Activated CD4-positive, alpha-beta T cell treated with anti-CD3 and anti-CD28 coated beads, Interleukin-2, amount 10 ng/mL, durations not matched to agents 24 days and 14 days (primary cell): Measurements from ENCODE around the gene TRAPPC6A. TPM values are rescaled to one million over a fixed set of nuclear protein-coding genes. Genes with fewer than 3 reads are reported as not detected.
"Not testable (repeated sequence)": the region's sequence is repeated elsewhere in the genome, so short reads cannot be mapped to it uniquely, and the experiment has no call there.

Source experiments
- DNase-seq: peaks from one replicate; pipeline ENCODE4 v3.0.0; 2022
- H3K27ac Mint-ChIP-seq: one replicate; pipeline ENCODE4 v1.8.0; 2022; ENCODE audit warnings: mild to moderate bottlenecking, mixed read lengths
- H3K27me3 Mint-ChIP-seq: one replicate; pipeline ENCODE4 v1.8.0; 2022; ENCODE audit warnings: mixed read lengths
- H3K36me3 Mint-ChIP-seq: one replicate; pipeline ENCODE4 v1.8.0; 2022; ENCODE audit warnings: low read depth, mild to moderate bottlenecking, mixed read lengths
- H3K4me1 Mint-ChIP-seq: one replicate; pipeline ENCODE4 v1.8.0; 2021; ENCODE audit warnings: mixed read lengths
- H3K4me3 Mint-ChIP-seq: one replicate; pipeline ENCODE4 v1.8.0; 2022; ENCODE audit warnings: mild to moderate bottlenecking, moderate library complexity, mixed read lengths
- H3K9me3 Mint-ChIP-seq: one replicate; pipeline ENCODE4 v1.8.0; 2021; ENCODE audit warnings: mixed read lengths
- intact Hi-C: fragments of 100-400 bp; cut with micrococcal nuclease; formaldehyde crosslinking; loops from one replicate; pipeline ENCODE4 v1.15.1; 2023
- total RNA-seq: library from RNA; stranded (reverse); gene quantifications from 2 replicates; pipeline ENCODE4 v1.2.3, GENCODE V29; 2022

The TRAPPC6A gene
- total RNA-seq, 1 donor from 2014 or later = 24.7 TPM

- no peak for DNase-seq
- Mint-ChIP-seq H3K27me3 (no peaks in the 10 kb centered on the region), H3K4me1 (peaks cover 5% of the 10 kb centered on the region), H3K27ac (no peak overlapping the region), H3K36me3 (no peaks in the 10 kb centered on the region), H3K9me3 (no peaks in the 10 kb centered on the region), H3K4me3 (no peak overlapping the region)
- intact Hi-C loops = no loop called here
Observed at GRCh38 chr19:45130888-45131615, 47.0 kb downstream of the TRAPPC6A start.

DNA sequence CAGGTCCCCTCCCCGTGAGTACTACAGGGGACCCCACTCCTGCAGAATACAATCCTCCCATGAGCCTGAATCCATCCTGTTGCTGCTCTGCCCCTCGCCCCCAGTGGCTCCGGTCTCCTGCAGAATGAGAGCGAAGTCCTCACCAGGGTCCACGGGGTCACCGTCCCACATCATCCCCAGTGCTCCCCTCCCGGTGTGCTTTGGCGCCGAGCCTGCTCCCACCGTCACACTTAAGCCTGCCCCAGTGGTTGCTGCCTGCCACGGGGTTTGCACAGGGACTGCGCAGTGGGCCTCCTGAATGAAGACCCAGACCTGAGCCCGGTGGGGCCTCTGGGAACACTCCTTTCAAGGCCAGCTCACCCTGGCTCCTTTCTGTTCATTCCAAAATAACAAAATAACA, 47.8 kb downstream of the TRAPPC6A start:
- H3K27ac Mint-ChIP-seq = no peak overlapping the region
- peaks cover 5% of the 10 kb centered on the region for H3K4me1 Mint-ChIP-seq
- no peaks in the 10 kb centered on the region for H3K27me3 Mint-ChIP-seq

GRCh38 chr19:45128806-45129205, 49.2 kb downstream of the TRAPPC6A start:
- intact Hi-C loops = no loop called here
- H3K4me1 Mint-ChIP-seq = peaks cover 5% of the 10 kb centered on the region
- DNase-seq = no peak
- no peak overlapping the region for H3K4me3 Mint-ChIP-seq
- H3K27ac Mint-ChIP-seq = no peak overlapping the region
- H3K36me3 Mint-ChIP-seq = no peaks in the 10 kb centered on the region
- no peaks in the 10 kb centered on the region for H3K27me3 Mint-ChIP-seq
- H3K9me3 Mint-ChIP-seq = no peaks in the 10 kb centered on the region

More for the DNA sequence above, 47.8 kb downstream of the TRAPPC6A start:
- no peaks in the 10 kb centered on the region for H3K36me3 Mint-ChIP-seq
- no peaks in the 10 kb centered on the region for H3K9me3 Mint-ChIP-seq
- intact Hi-C loops = no loop called here
- no peak overlapping the region for H3K4me3 Mint-ChIP-seq
- no peak for DNase-seq

DNA sequence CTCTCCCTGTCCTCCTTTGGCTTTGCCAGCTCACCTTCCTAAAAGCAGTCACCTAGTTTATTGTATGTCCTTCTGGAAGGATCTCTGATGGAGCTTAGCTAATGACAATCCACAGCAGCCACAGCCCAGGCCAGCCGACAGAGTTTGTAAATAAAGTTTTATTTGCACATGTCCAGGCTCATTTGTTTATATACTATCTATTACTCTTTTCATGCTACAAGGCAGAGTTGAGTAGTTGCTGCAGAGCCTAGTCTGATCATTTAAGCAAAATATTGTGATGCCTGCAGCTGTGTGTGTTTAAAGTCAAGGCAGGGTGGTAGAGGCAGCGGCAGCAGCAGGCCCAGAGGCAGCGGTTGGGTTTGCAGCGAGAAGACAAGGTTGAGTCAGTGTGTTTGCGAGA, 49.9 kb downstream of the TRAPPC6A start:
- intact Hi-C loops = no loop called here

DNA sequence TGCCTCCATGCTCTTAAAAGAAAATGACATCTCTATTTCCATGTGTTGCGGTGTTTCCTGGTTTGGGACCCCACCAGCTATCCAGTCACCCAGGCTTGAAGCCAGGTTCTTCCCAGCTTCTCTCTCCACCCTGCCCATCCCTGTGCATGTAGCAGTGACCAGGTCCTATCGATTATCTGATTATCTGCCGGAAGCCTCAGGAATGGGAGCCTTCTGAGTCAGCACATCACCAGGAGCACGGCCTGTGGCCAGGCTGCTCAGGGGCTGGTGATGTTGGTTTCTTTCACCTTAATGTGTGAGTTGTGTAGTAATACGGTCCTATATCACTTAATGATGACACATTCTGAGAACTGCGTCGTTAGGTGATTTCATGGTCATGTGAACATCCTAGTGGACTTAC, 51.4 kb downstream of the TRAPPC6A start:
- Mint-ChIP-seq H3K36me3 (no peaks in the 10 kb centered on the region), H3K9me3 (no peaks in the 10 kb centered on the region), H3K27ac (no peak overlapping the region), H3K27me3 (no peaks in the 10 kb centered on the region), H3K4me3 (no peak overlapping the region), H3K4me1 (peaks cover 14% of the 10 kb centered on the region)
- intact Hi-C loops = loop anchor here (2.0 kb wide), 1 partner anchor 34 kb away; the partner anchor contains the start of gene PPP1R37
- no peak for DNase-seq

More for the DNA sequence above, 49.9 kb downstream of the TRAPPC6A start:
- no peak overlapping the region for H3K27ac Mint-ChIP-seq
- peaks cover 5% of the 10 kb centered on the region for H3K4me1 Mint-ChIP-seq
- no peaks in the 10 kb centered on the region for H3K36me3 Mint-ChIP-seq
- H3K4me3 Mint-ChIP-seq = no peak overlapping the region
- no peak for DNase-seq
- no peaks in the 10 kb centered on the region for H3K9me3 Mint-ChIP-seq
- H3K27me3 Mint-ChIP-seq = no peaks in the 10 kb centered on the region

DNA sequence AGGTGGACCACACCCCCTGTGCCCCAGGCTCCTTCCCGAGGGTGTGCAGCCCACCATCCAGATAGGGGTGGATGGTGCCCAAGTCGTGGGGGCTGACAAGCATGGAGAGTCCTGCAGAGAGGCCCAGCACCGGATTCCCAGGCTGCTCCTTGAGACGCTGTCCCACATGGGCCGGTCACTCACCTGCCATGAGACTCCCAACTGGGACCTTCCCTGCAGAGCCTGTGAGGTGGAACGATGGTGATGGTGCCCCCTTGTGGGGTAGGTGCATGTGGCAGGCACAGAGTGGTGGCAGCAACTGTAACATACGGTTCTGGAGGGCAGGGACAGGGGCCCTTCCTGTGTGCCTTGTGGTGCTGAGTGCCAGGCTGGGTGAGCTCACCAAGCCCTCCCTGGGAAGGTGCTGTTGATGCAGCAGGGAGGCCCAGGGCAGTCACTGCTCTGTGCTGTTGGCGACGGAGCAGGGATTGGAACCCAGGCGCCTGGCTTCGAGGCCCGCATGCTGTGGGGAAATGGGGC, 52.0 kb downstream of the TRAPPC6A start:
- no peaks in the 10 kb centered on the region for H3K27me3 Mint-ChIP-seq

GRCh38 chr19:45125360-45125759, 52.7 kb downstream of the TRAPPC6A start:
- Mint-ChIP-seq H3K27me3 (no peaks in the 10 kb centered on the region), H3K9me3 (no peaks in the 10 kb centered on the region), H3K36me3 (no peaks in the 10 kb centered on the region), H3K4me1 (peaks cover 23% of the 10 kb centered on the region), H3K4me3 (no peak overlapping the region), H3K27ac (no peak overlapping the region)
- intact Hi-C loops = no loop called here
- DNase-seq = no peak

More for the DNA sequence above, 52.0 kb downstream of the TRAPPC6A start:
- intact Hi-C loops = loop anchor here (2.0 kb wide), 1 partner anchor 33 kb away; the partner anchor contains the start of gene PPP1R37
- DNase-seq = peak; percentile 91
- no peaks in the 10 kb centered on the region for H3K9me3 Mint-ChIP-seq
- H3K4me3 Mint-ChIP-seq = no peak overlapping the region
- no peak overlapping the region for H3K27ac Mint-ChIP-seq
- H3K4me1 Mint-ChIP-seq = peaks cover 20% of the 10 kb centered on the region
- H3K36me3 Mint-ChIP-seq = no peaks in the 10 kb centered on the region

- no peaks in the 10 kb centered on the region for H3K36me3 Mint-ChIP-seq
- no peak for DNase-seq
- no peak overlapping the region for H3K4me3 Mint-ChIP-seq
- intact Hi-C loops = no loop called here
- peaks cover 28% of the 10 kb centered on the region for H3K4me1 Mint-ChIP-seq
- H3K27ac Mint-ChIP-seq = no peak overlapping the region
- H3K27me3 Mint-ChIP-seq = no peaks in the 10 kb centered on the region
- no peaks in the 10 kb centered on the region for H3K9me3 Mint-ChIP-seq
Observed at GRCh38 chr19:45124021-45124420, 54.0 kb downstream of the TRAPPC6A start.

- intact Hi-C loops = no loop called here
- Mint-ChIP-seq H3K4me1 (peaks cover 34% of the 10 kb centered on the region), H3K36me3 (no peaks in the 10 kb centered on the region), H3K4me3 (no peak overlapping the region), H3K27me3 (no peaks in the 10 kb centered on the region), H3K9me3 (no peaks in the 10 kb centered on the region), H3K27ac (no peak overlapping the region)
- no peak for DNase-seq
Observed at GRCh38 chr19:45123440-45123850, 54.6 kb downstream of the TRAPPC6A start.

GRCh38 chr19:45122832-45123231, 55.2 kb downstream of the TRAPPC6A start:
- no peak for DNase-seq
- H3K27me3 Mint-ChIP-seq = no peaks in the 10 kb centered on the region
- no peaks in the 10 kb centered on the region for H3K9me3 Mint-ChIP-seq
- peaks cover 40% of the 10 kb centered on the region for H3K4me1 Mint-ChIP-seq
- intact Hi-C loops = no loop called here
- no peak overlapping the region for H3K27ac Mint-ChIP-seq
- H3K36me3 Mint-ChIP-seq = no peaks in the 10 kb centered on the region
- no peak overlapping the region for H3K4me3 Mint-ChIP-seq

GRCh38 chr19:45121827-45122345, 56.2 kb downstream of the TRAPPC6A start:
- intact Hi-C loops = no loop called here
- no peak overlapping the region for H3K27ac Mint-ChIP-seq

GRCh38 chr19:45119582-45119981, 58.5 kb downstream of the TRAPPC6A start:
- Mint-ChIP-seq H3K4me3 (no peak overlapping the region), H3K4me1 (peaks cover 49% of the 10 kb centered on the region), H3K9me3 (no peaks in the 10 kb centered on the region), H3K27me3 (no peaks in the 10 kb centered on the region), H3K36me3 (no peaks in the 10 kb centered on the region), H3K27ac (no peak overlapping the region)
- intact Hi-C loops = loop anchor here (5.0 kb wide), 1 partner anchor 43 kb away; the partner anchor contains the start of gene NKPD1
- no peak for DNase-seq

More at GRCh38 chr19:45121827-45122345, 56.2 kb downstream of the TRAPPC6A start:
- peaks cover 44% of the 10 kb centered on the region for H3K4me1 Mint-ChIP-seq
- H3K9me3 Mint-ChIP-seq = no peaks in the 10 kb centered on the region
- H3K4me3 Mint-ChIP-seq = no peak overlapping the region
- H3K27me3 Mint-ChIP-seq = no peaks in the 10 kb centered on the region
- no peaks in the 10 kb centered on the region for H3K36me3 Mint-ChIP-seq
- no peak for DNase-seq

DNA sequence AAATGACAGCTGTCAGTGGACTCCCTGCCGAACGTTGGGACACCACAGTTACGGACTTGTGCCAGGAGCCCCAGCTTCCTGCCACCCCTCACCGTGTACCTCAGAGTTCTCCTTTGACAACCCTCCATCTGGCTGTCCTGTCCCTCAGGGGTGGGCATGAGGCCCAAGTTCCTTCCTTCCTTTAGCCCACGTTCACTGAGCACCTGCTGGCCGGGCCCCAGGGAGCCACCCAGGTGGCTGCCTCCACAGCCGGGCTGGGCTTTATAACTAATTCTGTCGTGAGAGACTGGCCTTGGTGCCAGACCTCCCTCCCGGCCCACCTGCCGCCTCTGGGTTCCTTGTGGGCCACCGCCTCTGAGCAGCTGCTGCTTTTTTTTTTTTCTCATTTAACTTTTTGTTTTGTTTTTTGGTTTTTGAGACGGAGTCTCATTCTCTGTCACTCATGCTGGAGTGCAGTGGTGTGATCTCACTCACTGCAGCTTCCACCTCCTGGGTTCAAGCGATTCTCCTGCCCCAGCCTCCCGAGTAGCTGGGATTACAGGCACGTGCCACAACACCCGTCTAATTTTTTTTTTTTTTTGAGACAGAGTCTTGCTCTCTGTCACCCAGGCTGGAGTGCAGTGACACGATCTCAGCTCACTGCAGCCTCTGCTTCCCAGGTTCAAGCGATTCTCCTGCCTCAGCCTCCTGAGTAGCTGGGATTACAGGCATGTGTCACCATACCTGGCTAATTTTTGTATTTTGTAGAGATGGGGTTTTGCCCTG, 59.3 kb downstream of the TRAPPC6A start:
- peak overlapping the region; percentile 54 for H3K4me3 Mint-ChIP-seq
- not testable (repeated sequence) for DNase-seq, H3K9me3 Mint-ChIP-seq, H3K36me3 Mint-ChIP-seq, H3K27me3 Mint-ChIP-seq
- peaks cover 49% of the 10 kb centered on the region for H3K4me1 Mint-ChIP-seq
- intact Hi-C loops = loop anchor here (5.0 kb wide), 1 partner anchor 44 kb away; the partner anchor contains the start of gene NKPD1
- peak overlapping the region; percentile 49 for H3K27ac Mint-ChIP-seq

DNA sequence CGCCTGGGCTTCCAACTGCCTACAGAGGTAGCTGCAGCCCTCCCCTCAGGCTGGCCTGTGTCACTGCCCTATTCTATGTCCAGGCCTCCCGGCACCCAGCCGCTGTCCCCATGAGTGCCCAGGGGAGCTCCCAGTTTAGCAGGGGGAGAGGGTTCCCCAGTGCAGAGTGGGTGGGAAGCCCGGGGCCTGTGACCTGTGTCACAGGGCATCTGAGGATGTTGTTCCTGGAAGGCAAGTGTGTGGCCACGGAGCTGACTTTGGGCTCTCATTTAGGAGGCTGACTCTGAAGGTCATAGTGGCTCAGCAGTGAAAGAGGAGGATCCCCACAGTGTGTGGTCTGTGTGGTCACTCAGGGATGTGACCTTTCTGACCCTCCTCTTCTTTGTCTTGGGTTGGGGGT, 59.9 kb downstream of the TRAPPC6A start:
- H3K36me3 Mint-ChIP-seq = no peaks in the 10 kb centered on the region
- H3K4me3 Mint-ChIP-seq = no peak overlapping the region
- intact Hi-C loops = loop anchor here (5.0 kb wide), 1 partner anchor 44 kb away; the partner anchor contains the start of gene NKPD1

More for the DNA sequence above, 59.9 kb downstream of the TRAPPC6A start:
- peaks cover 49% of the 10 kb centered on the region for H3K4me1 Mint-ChIP-seq
- H3K27me3 Mint-ChIP-seq = no peaks in the 10 kb centered on the region
- DNase-seq = no peak
- peak overlapping the region; percentile 58 for H3K27ac Mint-ChIP-seq
- no peaks in the 10 kb centered on the region for H3K9me3 Mint-ChIP-seq
